Panc1 (cell line): ENCODE results near the gene ITPR2.

ENCODE experiments used
- POLR2AphosphoS5 ChIP-seq: IDR thresholded peaks from 2 replicates; pipeline ENCODE4 v1.6.1; 2012; ENCODE audit warnings: mild to moderate bottlenecking, low read depth, low read length, moderate library complexity
- TF ChIP-seq, protein P1 (sequence below): fragments of 450-650 bp; IDR thresholded peaks from 2 replicates; pipeline ENCODE4 v1.5.1; 2017; ENCODE audit warnings: mild to moderate bottlenecking

DNA sequence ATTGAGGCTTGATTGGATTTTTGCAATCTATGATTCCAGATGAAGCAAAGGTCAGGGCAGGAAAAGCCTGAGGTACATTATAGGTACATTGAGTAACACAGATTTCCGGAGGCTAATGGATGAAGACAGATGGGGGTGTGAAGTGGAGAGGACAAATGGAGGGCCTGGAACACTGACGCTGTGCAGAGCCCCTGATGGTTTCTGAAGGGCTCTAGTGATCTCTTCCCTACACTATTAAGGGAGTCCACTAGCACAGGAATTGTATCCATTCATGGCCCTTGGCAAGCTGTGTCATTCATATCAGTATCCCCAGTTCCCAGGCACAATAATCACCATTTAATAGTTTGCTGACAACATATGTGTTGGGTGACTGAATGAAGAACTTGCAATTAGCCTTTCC lies 284.8 kb downstream of the ITPR2 start:
- TF ChIP-seq POLR2AphosphoS5 = no peak
- TF ChIP-seq, protein P1, sequence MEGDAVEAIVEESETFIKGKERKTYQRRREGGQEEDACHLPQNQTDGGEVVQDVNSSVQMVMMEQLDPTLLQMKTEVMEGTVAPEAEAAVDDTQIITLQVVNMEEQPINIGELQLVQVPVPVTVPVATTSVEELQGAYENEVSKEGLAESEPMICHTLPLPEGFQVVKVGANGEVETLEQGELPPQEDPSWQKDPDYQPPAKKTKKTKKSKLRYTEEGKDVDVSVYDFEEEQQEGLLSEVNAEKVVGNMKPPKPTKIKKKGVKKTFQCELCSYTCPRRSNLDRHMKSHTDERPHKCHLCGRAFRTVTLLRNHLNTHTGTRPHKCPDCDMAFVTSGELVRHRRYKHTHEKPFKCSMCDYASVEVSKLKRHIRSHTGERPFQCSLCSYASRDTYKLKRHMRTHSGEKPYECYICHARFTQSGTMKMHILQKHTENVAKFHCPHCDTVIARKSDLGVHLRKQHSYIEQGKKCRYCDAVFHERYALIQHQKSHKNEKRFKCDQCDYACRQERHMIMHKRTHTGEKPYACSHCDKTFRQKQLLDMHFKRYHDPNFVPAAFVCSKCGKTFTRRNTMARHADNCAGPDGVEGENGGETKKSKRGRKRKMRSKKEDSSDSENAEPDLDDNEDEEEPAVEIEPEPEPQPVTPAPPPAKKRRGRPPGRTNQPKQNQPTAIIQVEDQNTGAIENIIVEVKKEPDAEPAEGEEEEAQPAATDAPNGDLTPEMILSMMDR = no peak
